Hematopoietic multipotent progenitor cell treated with erythropoietin and hydrocortisone succinate and interleukin-3 and kit ligand, for 15 days (in vitro differentiated cells): ENCODE measurements around the gene C1orf35.

Experiments
- DNase-seq: peaks from one replicate; pipeline ENCODE4 v3.0.0-alpha.2; 2015; ENCODE audit warnings: low spot score

Gene C1orf35

GRCh38 chr1:228094432-228095016 is 8.6 kb downstream of the C1orf35 start:
- DNase-seq, result no peak

GRCh38 chr1:228093050-228093906 is 9.8 kb downstream of the C1orf35 start:
- no peak for DNase-seq

- no peak for DNase-seq
These were observed 10.6 kb downstream of the C1orf35 start for GRCh38 chr1:228092342-228093049.

GRCh38 chr1:228091084-228091483 is 12.0 kb downstream of the C1orf35 start:
- DNase-seq, result no peak

- no peak for DNase-seq
These were observed 12.5 kb downstream of the C1orf35 start for GRCh38 chr1:228090613-228091081.

- no peak for DNase-seq
These were observed 13.4 kb downstream of the C1orf35 start for GRCh38 chr1:228089519-228090380.

- peak; percentile 45 for DNase-seq
These were observed 14.3 kb downstream of the C1orf35 start for GRCh38 chr1:228088586-228089498.

- DNase-seq, result no peak
These were observed 15.3 kb downstream of the C1orf35 start for GRCh38 chr1:228087771-228088251.

GRCh38 chr1:228085287-228085951 is 17.7 kb downstream of the C1orf35 start:
- DNase-seq, result peak; percentile 42

GRCh38 chr1:228084797-228085196 is 18.3 kb downstream of the C1orf35 start:
- DNase-seq, result no peak

- DNase-seq, result peak; percentile 24
These were observed 18.8 kb downstream of the C1orf35 start for GRCh38 chr1:228084325-228084724.

- no peak for DNase-seq
These were observed 19.2 kb downstream of the C1orf35 start for GRCh38 chr1:228083871-228084278.

GRCh38 chr1:228082918-228083870 is 19.9 kb downstream of the C1orf35 start:
- peak; percentile 51 for DNase-seq

- peak; percentile 96 for DNase-seq
These were observed 20.8 kb downstream of the C1orf35 start, which contains the start of gene ARF1 for GRCh38 chr1:228082214-228082917. TSS of gene ARF1 (plus strand) at chr1:228082708. CDS start at chr1:228097115, 14,407 bp downstream.

- DNase-seq, result no peak
These were observed 21.4 kb downstream of the C1orf35 start for GRCh38 chr1:228081578-228082213.

- DNase-seq, result no peak
These were observed 22.0 kb downstream of the C1orf35 start for GRCh38 chr1:228081144-228081543.

- DNase-seq, result no peak
These were observed 23.4 kb downstream of the C1orf35 start for GRCh38 chr1:228079601-228080263.
